Keratinocyte (primary cell): ENCODE data around the gene PIAS1. TPM values are rescaled to one million over a fixed set of nuclear protein-coding genes. Genes with fewer than 3 reads are reported as not detected.

Source experiments
- DNase-seq: peaks from one replicate; pipeline ENCODE4 v3.0.0-alpha.2; 2011; ENCODE audit warnings: low read depth, missing footprints, low spot score
- FAIRE-seq: peaks from 2 replicates; lab custom pipeline; 2011; peaks lifted over from hg19 to GRCh38; lab: Jason Lieb, UNC
- H2AFZ ChIP-seq: 2 replicates; pipeline ENCODE4 v1.6.0; 2012; ENCODE audit warnings: low read length, control low read depth, inconsistent platforms; ENCODE audit not compliant: control insufficient read depth
- H3K27ac ChIP-seq: 2 replicates; pipeline ENCODE4 v1.5.1; 2011; ENCODE audit warnings: low read length; ENCODE audit not compliant: control insufficient read depth, insufficient read depth
- H3K27me3 ChIP-seq: 3 replicates; pipeline ENCODE4 v1.6.0; 2011; ENCODE audit warnings: low read length; ENCODE audit not compliant: control insufficient read depth, insufficient read depth; ENCODE audit errors: extremely low read depth
- H3K36me3 ChIP-seq, 2 experiments: 2 replicates in 1 of 2; 3 replicates in 1 of 2; pipeline ENCODE4 v1.5.1; 2011; ENCODE audit warnings: low read length in 2 of 2, mild to moderate bottlenecking in 1 of 2; ENCODE audit not compliant: control insufficient read depth in 2 of 2, insufficient read depth in 2 of 2; ENCODE audit errors: extremely low read depth in 1 of 2
- H3K4me1 ChIP-seq: 3 replicates; pipeline ENCODE4 v1.5.1; 2011; ENCODE audit warnings: low read length; ENCODE audit not compliant: control insufficient read depth, insufficient read depth; ENCODE audit errors: extremely low read depth
- H3K4me2 ChIP-seq: 3 replicates; pipeline ENCODE4 v1.6.0; 2011; ENCODE audit warnings: low read depth, low read length; ENCODE audit not compliant: control insufficient read depth, insufficient read depth; ENCODE audit errors: extremely low read depth
- H3K4me3 ChIP-seq, 3 experiments: fragments of 200-600 bp in 1 of 3; sonication (generic) in 1 of 3; 2 replicates in 2 of 3; 3 replicates in 1 of 3; pipeline ENCODE4 v1.5.1; 2011 to 2016; ENCODE audit warnings: low read length in 3 of 3, mild to moderate bottlenecking in 3 of 3, control low read depth in 2 of 3, inconsistent platforms in 1 of 3, low read depth in 1 of 3, mixed read lengths in 1 of 3, mixed run types in 1 of 3, moderate library complexity in 1 of 3; ENCODE audit not compliant: control insufficient read depth in 2 of 3, insufficient read depth in 2 of 3; ENCODE audit errors: extremely low read depth in 1 of 3
- H3K79me2 ChIP-seq: 2 replicates; pipeline ENCODE4 v1.6.0; 2012; ENCODE audit warnings: low read length; ENCODE audit not compliant: control insufficient read depth, insufficient read depth
- H3K9ac ChIP-seq: 3 replicates; pipeline ENCODE4 v1.6.0; 2011; ENCODE audit warnings: low read length; ENCODE audit not compliant: control insufficient read depth, insufficient read depth; ENCODE audit errors: extremely low read depth
- H3K9me1 ChIP-seq: 3 replicates; pipeline ENCODE4 v1.6.0; 2011; ENCODE audit warnings: low read length; ENCODE audit not compliant: control insufficient read depth, insufficient read depth; ENCODE audit errors: extremely low read depth
- H3K9me3 ChIP-seq: 2 replicates; pipeline ENCODE4 v1.5.1; 2012; ENCODE audit warnings: low read depth, low read length; ENCODE audit not compliant: control insufficient read depth
- H4K20me1 ChIP-seq: 3 replicates; pipeline ENCODE4 v1.6.0; 2011; ENCODE audit warnings: low read length; ENCODE audit not compliant: control insufficient read depth, insufficient read depth; ENCODE audit errors: extremely low read depth
- CTCF ChIP-seq, 3 experiments: IDR thresholded peaks in 1 of 3; conservative IDR thresholded peaks in 1 of 3; optimal IDR thresholded peaks in 1 of 3; 2 replicates in 2 of 3; 3 replicates in 1 of 3; pipeline versions ENCODE3 to v1.5.1; 2011; ENCODE audit warnings: low read length in 3 of 3, mild to moderate bottlenecking in 3 of 3, moderate library complexity in 2 of 3, control low read depth in 1 of 3, inconsistent platforms in 1 of 3; ENCODE audit not compliant: insufficient read depth in 2 of 3; ENCODE audit errors: extremely low read depth in 1 of 3
- EZH2 ChIP-seq: IDR thresholded peaks from one replicate; pipeline ENCODE4 v1.6.1; 2012; ENCODE audit warnings: inconsistent platforms, mild to moderate bottlenecking, low read length, moderate library complexity
- dilution Hi-C: fragments of 300-500 bp; cut with MboI; formaldehyde crosslinking; loops from one replicate; pipeline ENCODE4 v1.7.0; 2020; ENCODE audit warnings: low sequenced_read_pairs; ENCODE audit not compliant: extremely low pct_ligation_motif_present
- polyA plus RNA-seq, 5 experiments: library from polyadenylated mRNA; depleted of rRNA in 3 of 5; stranded (reverse) in 3 of 5; stranded (forward) in 1 of 5; unstranded in 1 of 5; fragments of >200 nt; gene quantifications; 1 replicate in 1 of 5; 2 replicates in 3 of 5; 3 replicates in 1 of 5; pipeline versions ENCODE4 v1.2.1 to v1.2.3, GENCODE V29; 2011 to 2012; ENCODE audit warnings: missing spikeins in 2 of 5, low read depth in 1 of 5, low replicate concordance in 1 of 5

The PIAS1 gene
- polyA plus RNA-seq, 1 donor (not counting 4 experiments of a cell fraction or from before 2014, with no cell fraction given): 58.2 TPM

- DNase-seq: no peak
- FAIRE-seq: no peak
- Histone ChIP-seq H3K9me1 (no peaks in the 10 kb centered on the region), H3K4me1 (peaks cover 8% of the 10 kb centered on the region), H2AFZ (no peak overlapping the region), H3K27ac (no peak overlapping the region), H3K79me2 (no peaks in the 10 kb centered on the region), H3K27me3 (no peaks in the 10 kb centered on the region), H3K9ac (no peak overlapping the region), H3K4me3 (no peak overlapping the region), H3K4me2 (no peak overlapping the region), H3K9me3 (no peaks in the 10 kb centered on the region), H4K20me1 (no peaks in the 10 kb centered on the region), H3K36me3 (peaks cover 0 to 4% of the 10 kb centered on the region in 2 experiments)
- TF ChIP-seq CTCF (optimal IDR thresholded peaks at IDR 0.05 in 1 of 3, IDR thresholded peaks at IDR 0.05 in 1 of 3, conservative IDR thresholded peaks at IDR 0.05 in 1 of 3; ENCODE audit: extremely low read depth in 1 of 3, insufficient read depth in 2 of 3, low read length in 3 of 3): no peak
- no peak for TF ChIP-seq EZH2
- dilution Hi-C loops: no loop called here
Observed at GRCh38 chr15:68148039-68148438, 93.9 kb downstream of the PIAS1 start.

DNA sequence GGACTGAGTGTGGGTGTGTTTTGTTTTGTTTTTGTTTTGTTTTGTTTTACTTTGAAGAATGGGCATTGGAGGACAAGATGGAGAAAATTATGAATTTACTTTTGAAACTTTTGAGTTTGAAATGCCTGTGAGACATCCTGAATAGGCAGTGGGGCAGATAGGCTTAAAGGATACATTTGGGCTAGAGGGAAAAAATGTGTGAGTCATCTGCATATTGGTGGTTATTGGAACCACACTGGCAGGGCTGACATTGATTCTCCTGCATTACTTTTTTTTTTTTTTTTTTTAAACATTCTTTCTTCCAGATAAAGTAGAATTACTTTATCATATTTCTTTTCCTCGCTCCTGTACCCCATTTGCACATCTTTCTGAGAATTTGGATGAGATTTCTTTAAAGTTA, 94.9 kb downstream of the PIAS1 start:
- H3K27ac ChIP-seq: no peak overlapping the region
- FAIRE-seq (peak; percentile 29), DNase-seq (no peak)
- dilution Hi-C loops: no loop called here
- H3K4me3 ChIP-seq: no peak overlapping the region
- peaks cover 8% of the 10 kb centered on the region for H3K4me1 ChIP-seq
- no peaks in the 10 kb centered on the region for H4K20me1 ChIP-seq
- H3K4me2 ChIP-seq: no peak overlapping the region
- H2AFZ ChIP-seq: no peak overlapping the region
- H3K27me3 ChIP-seq: no peaks in the 10 kb centered on the region
- TF ChIP-seq EZH2 (no peak), CTCF (optimal IDR thresholded peaks at IDR 0.05 in 1 of 3, IDR thresholded peaks at IDR 0.05 in 1 of 3, conservative IDR thresholded peaks at IDR 0.05 in 1 of 3; ENCODE audit: extremely low read depth in 1 of 3, insufficient read depth in 2 of 3, low read length in 3 of 3) (no peak)
- peaks cover 0 to 2% of the 10 kb centered on the region in 2 experiments for H3K36me3 ChIP-seq
- no peak overlapping the region for H3K9ac ChIP-seq
- H3K9me3 ChIP-seq: no peaks in the 10 kb centered on the region
- H3K9me1 ChIP-seq: no peaks in the 10 kb centered on the region
- no peaks in the 10 kb centered on the region for H3K79me2 ChIP-seq
